ENCODE results near the gene ST6GALNAC6. TPM values are rescaled to one million over a fixed set of nuclear protein-coding genes. Genes with fewer than 3 reads are reported as not detected.
A peak's percentile ranks its signal among the peaks of the same experiment; 100 is the strongest.

Gene ST6GALNAC6
- total RNA-seq (ENCODE audit: low replicate concordance) = 26.5 and 85.0 TPM in 2 replicates

- TF ChIP-seq CTCF (IDR thresholded peaks at IDR 0.05; ENCODE audit: insufficient read depth, low read length) = no peak
- DNase-seq (ENCODE audit: low read depth) = peak; percentile 62
- peak within 1 kb of the TSS; percentile 84 for H3K4me3 ChIP-seq (ENCODE audit: low read depth, low read length)
These were observed at the start of gene ST6GALNAC6 for GRCh38 chr9:127899128-127899943. ST6GALNAC6 (minus strand) TSS chr9:127899603; CDS start chr9:127897981, 1,622 bp downstream.

- TF ChIP-seq CTCF (IDR thresholded peaks at IDR 0.05; ENCODE audit: insufficient read depth, low read length) = no peak
- H3K4me3 ChIP-seq (ENCODE audit: low read depth, low read length) = no peak overlapping the region
- no peak for DNase-seq (ENCODE audit: low read depth)
These were observed 48.7 kb upstream of the ST6GALNAC6 start for GRCh38 chr9:127947841-127948710.

GRCh38 chr9:127946728-127947127 is 47.3 kb upstream of the ST6GALNAC6 start:
- DNase-seq (ENCODE audit: low read depth) = no peak
- no peak overlapping the region for H3K4me3 ChIP-seq (ENCODE audit: low read depth, low read length)
- no peak for TF ChIP-seq CTCF (IDR thresholded peaks at IDR 0.05; ENCODE audit: insufficient read depth, low read length)

GRCh38 chr9:127945942-127946341 is 46.5 kb upstream of the ST6GALNAC6 start:
- no peak overlapping the region for H3K4me3 ChIP-seq (ENCODE audit: low read depth, low read length)
- no peak for TF ChIP-seq CTCF (IDR thresholded peaks at IDR 0.05; ENCODE audit: insufficient read depth, low read length)
- no peak for DNase-seq (ENCODE audit: low read depth)

GRCh38 chr9:127945338-127945737 is 45.9 kb upstream of the ST6GALNAC6 start:
- TF ChIP-seq CTCF (IDR thresholded peaks at IDR 0.05; ENCODE audit: insufficient read depth, low read length) = no peak
- no peak for DNase-seq (ENCODE audit: low read depth)
- H3K4me3 ChIP-seq (ENCODE audit: low read depth, low read length) = no peak overlapping the region

GRCh38 chr9:127944586-127945218 is 45.3 kb upstream of the ST6GALNAC6 start:
- TF ChIP-seq CTCF (IDR thresholded peaks at IDR 0.05; ENCODE audit: insufficient read depth, low read length) = no peak
- no peak overlapping the region for H3K4me3 ChIP-seq (ENCODE audit: low read depth, low read length)
- DNase-seq (ENCODE audit: low read depth) = no peak
